Activated T-cell treated with anti-CD3 and anti-CD28 coated beads for 48 hours (primary cell): Measurements from ENCODE around the gene ARRDC1.
"Not testable (repeated sequence)": the region's sequence is repeated elsewhere in the genome, so short reads cannot be mapped to it uniquely, and the experiment has no call there.

Source experiments
- DNase-seq: peaks from one replicate; pipeline ENCODE4 v3.0.0-alpha.2; 2020; ENCODE audit warnings: low read depth

ARRDC1 gene

DNA sequence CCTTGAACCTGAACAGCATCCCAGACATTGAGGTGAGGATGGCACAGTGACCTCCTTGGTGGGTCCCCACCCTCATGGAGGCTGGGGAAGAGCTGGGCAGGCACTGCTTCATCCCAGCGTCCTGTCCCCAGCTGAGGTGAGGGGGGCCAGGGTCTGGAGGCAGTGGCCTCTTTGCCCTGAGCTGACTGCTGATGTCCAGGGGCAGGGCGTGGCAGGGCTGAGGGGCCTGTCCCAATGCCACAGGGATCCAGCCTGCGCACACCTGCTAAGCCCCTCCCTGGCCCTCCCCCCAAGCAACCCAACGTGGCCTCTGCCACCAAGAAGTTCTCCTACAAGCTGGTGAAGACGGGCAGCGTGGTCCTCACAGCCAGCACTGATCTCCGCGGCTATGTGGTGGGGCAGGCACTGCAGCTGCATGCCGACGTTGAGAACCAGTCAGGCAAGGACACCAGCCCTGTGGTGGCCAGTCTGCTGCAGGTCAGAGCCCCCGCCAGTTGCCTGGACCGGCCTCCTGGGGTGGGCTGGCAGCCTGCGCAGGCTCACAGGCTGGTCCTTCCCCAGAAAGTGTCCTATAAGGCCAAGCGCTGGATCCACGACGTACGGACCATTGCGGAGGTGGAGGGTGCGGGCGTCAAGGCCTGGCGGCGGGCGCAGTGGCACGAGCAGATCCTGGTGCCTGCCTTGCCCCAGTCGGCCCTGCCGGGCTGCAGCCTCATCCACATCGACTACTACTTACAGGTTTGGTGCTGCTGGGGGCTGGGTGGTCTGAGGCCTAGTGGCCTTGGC is 8.4 kb downstream of the ARRDC1 start:
- DNase-seq = no peak

DNA sequence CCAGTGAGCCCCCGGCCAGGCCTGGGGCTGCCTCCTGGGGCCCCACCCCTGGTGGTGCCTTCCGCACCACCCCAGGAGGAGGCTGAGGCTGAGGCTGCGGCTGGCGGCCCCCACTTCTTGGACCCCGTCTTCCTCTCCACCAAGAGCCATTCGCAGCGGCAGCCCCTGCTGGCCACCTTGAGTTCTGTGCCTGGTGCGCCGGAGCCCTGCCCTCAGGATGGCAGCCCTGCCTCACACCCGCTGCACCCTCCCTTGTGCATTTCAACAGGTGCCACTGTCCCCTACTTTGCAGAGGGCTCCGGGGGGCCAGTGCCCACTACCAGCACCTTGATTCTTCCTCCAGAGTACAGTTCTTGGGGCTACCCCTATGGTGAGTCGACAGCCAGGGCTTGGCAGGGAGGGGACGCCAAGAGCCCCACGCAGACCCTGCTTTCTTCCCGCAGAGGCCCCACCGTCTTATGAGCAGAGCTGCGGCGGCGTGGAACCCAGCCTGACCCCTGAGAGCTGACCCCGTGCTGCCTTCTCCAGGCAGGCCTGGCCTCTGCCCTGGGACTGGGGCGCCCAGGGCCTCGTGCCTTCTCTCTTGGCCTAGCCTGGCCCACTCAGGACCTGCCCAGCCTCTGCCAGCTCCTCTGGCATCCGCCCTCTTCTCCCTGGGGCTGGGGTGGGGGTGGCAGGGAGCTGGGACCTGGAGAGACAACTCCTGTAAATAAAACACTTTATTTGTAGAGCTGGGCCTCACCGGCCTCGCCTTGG is 9.3 kb downstream of the ARRDC1 start:
- no peak for DNase-seq

DNA sequence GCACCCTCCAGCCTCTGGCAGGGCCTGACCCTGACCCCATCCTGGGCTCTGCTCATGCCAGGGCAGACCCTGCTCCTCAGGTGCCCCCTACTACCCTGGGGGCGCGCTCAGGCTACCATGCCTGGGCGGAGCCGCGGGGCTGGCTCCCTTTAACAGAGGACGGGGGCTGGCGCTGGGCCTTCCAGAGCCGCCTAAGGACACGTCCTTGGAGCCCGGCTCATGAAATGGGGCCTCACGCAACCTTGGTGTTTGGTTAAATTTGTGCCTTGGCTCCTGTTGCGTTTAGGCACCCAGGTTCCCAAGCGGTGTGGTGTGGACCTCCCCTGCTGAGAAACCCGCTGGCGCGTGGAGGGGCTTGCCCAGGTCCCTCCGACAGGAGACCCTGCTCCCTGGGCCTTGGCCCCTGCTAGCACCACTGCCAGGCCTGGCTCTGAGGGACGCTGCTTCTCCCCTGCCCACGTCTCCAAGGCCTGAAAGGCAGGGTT is 9.9 kb downstream of the ARRDC1 start:
- no peak for DNase-seq

DNA sequence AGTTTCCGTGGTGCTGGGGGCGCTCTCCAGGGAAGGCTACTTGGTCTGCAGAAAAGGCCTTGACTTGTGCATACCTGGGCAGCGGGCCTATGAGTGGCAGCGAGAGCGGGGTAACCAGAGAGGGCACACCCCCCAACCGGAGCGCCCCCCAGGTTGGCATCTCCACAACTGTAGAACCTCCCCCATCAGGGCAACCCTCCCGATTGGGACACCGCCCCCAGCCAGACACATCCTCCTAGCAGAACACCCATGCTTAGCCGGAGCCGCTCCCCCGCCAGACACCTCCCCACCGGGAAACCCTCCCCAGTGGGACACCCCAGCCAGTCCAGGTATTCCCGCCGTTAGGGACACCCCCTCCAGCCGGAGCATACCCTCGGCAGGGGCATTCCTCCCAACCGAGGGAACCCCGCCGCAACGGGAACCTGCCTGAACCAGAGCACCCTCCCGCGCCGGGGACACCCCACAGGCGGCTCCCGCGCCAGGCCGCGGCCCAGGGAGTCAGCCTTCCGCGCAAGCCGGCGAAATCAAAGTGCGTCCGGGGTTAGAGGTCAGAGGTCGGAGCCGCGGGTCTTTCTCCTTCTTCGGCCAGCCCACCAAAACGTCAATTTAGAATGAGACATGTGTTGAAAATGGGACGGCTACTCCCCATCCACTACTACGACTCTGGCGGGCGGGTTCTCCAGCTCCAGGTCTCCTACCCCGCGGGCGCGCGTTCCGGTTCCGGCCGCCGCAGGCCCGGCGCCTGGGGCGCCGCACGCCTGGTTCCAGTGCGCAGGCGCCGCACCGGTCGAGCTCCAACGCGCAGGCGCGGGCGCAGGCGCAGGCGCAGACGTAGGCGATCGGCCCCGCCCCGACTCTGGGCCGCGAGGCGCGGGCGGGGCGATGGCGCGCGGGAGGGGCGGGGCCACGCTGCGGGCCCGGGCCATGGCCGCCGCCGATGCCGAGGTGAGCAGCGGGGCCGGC is 12.9 kb downstream of the ARRDC1 start, which contains the start of gene EHMT1:
Gene EHMT1 (plus strand): TSS at position 901 of the 963 bp plus-strand sequence. CDS start 24 bp downstream, at position 925.
- DNase-seq = peak; percentile 94

DNA sequence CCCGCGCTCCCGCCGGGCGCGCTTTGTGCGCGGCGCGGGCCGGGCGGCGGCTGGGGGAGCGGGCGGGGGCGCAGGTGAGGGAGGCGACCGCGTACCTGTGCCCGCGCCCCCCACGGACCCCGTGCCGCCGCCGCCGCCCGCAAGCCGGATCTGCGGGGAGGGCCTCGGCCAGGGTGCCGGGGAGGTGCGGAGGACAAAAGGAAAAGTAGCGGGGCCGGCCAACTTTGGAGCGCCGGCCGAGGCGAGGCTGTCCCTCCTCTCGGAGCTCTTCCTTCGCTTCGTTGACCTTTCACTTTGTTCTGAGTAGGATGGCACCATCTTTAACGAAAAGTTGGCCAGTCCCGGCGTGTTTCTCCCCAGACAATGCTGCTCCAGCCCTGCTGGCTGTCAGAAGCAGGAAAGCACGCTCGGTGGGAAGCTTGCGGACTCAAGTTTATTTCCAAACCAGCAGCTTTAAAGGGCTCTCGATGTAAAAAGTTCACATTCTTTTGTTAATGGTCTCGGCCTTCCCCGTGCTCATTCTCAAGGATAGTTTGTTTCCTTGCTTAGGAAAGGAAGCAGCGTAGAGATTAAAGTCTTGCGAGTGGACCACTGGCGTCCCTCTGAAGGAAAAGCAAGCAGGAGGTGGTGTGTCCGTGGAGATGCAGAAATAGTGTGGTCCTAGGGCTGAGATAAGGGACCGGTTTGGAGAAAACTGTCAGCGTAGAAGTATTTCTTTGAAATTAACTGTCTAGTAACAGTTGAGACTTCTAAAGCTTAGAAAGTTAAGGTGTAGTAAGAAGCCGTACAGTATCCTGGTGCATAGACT is 14.0 kb downstream of the ARRDC1 start:
- DNase-seq = no peak

DNA sequence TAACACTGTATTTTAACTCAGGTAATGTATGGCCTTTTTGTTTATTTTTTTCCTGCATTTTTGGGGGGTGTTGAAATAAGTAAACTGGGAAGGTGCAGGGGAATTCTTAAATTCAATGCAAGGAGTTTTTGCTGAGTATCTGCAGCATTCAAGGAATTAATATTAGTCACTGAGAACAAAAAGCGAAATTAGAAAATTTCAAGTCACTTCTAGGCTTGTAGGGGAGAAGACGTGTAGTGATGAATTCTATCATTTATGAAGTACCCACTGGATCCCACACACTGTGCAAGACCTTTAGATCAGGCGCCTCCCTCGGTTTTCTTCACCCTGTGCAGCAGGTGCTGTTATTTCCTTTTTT is 14.5 kb downstream of the ARRDC1 start:
- no peak for DNase-seq

DNA sequence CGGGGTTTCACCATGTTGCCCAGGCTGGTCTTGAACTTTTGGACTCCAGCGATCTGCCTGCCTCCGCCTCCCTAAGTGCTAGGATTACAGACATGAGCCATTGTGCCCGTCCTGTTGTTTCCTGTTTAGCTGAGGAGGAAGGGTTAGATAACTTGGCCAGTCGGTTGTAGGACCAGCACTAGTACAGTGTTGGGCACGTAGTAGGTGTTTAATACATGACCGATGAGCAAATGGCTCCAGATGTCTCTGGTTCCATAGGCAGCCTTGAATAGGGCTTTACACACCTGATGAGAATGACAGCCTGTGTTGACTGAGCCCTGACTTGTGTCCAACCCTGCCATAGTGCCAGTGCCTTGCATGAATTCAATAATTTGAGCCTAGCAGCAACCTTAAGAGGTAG is 15.1 kb downstream of the ARRDC1 start:
- no peak for DNase-seq

DNA sequence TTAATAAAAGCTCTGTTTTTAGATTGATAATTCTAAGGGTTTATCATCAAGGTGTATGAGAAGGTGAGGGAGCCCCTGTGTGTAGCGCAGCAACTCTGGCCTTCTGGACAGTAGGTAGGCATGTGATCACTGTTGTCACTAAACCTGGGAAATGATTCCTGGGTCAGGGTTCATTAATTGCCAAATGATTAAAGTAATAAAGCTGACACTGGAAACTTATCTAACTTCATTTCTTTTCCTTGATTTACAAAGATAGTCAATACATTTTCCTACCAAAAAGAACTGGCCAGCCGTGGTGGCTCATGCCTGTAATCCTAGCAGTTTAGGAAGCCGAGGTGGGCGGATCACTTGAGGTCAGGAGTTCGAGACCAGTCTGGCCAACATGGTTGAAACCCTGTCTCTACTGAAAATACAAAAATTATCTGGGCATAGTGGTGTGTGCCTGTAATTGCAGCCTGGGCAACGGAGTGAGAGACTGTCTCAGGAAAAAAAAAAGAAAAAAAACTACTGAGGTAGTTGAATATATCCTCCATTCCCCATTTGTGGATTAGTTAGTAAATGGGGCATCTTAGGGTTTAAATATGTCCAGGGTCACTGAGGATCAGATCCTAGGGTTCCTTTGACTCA is 15.8 kb downstream of the ARRDC1 start:
- DNase-seq = no peak

DNA sequence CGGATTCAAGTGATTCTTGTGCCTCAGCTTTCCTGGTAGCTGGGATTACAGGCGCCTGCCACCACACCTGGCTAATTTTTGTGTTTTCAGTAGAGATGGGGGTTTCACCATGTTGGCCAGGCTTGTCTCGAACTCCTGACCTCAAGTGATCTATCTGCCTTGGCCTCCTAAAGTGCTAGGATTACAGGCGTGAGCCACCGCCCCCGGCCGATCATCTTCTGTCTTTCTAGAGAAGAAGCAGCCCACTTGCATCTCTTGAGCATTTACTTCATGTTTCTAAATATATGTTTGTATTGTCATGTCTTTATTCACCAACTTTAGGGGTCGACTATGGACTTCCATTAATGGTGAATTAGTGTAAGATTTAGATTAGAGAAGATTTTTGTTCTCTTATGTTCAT is 16.7 kb downstream of the ARRDC1 start:
- DNase-seq = not testable (repeated sequence)

DNA sequence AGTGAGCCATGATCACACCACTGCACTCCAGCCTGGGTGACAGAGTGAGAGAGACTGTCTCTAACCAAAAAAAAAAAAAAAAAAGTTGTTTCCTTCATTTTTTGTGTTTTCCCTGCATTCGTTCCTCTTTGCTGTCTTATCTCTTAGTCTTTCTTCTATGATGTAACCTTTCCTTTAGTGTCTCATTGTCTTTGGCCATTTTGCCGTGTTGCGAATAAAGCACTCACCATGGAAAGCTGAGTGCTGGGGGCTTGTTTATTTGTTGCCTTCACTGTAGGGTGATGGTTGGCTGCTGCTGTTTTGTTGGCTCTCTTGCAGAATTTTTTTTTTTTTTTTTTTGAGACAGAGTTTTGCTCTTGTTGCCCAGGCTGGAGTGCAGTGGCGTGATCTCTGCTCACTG is 21.0 kb downstream of the ARRDC1 start:
- no peak for DNase-seq

DNA sequence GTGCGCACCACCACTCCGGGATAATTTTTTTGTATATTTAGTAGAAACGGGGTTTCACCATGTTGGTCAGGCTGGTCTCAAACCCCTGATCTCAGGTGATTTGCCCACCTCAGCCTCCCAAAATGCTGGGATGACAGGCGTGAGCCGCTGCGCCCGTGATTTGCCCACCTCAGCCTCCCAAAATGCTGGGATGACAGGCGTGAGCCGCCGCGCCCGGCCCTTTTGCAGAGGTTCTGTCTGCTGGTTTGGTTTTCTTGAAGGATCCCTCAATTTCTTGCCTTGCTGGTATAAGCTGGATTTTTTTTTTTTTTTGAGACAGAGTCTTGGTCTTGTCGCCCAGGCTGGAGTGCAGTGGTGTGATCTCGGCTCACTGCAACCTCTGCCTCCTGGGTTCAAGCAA is 21.9 kb downstream of the ARRDC1 start:
- DNase-seq = not testable (repeated sequence)

DNA sequence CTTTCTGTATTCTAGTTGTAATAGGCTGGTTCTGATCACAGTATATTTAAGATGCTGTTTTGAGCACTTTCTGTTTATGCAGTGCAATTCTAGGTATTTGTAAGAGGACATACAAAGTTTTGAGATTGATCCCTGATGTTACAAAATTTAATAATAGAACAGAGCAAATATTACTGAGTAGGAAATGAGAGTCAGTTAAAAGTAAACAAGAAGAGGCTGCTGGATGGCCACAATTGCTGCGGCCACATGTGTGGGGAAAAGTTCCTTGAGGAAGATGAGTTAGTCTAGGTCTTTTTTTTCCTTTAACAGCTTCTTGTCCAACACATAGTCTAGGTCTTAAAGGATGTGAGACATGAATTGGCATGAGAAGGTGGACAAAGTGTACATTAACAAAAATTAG is 24.6 kb downstream of the ARRDC1 start:
- no peak for DNase-seq

DNA sequence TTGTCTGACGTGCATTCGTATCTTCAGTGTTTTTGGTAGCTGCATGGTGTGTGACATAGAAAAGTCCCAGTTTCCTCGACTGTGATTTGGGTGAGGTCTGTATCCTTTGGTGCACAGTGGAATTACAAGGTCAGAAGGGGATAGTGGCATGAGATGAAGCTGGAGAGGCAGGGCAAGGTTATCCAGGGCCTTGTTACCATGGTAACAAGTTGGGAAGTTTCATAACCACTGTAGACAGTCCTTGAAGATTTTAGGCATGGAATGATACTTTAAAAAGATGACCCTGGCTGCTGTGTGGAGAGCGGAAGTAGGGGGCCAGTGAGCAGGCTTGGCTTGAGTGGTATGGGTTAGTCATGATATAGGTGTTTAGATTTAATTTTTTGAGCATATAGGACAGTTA is 25.2 kb downstream of the ARRDC1 start:
- no peak for DNase-seq

DNA sequence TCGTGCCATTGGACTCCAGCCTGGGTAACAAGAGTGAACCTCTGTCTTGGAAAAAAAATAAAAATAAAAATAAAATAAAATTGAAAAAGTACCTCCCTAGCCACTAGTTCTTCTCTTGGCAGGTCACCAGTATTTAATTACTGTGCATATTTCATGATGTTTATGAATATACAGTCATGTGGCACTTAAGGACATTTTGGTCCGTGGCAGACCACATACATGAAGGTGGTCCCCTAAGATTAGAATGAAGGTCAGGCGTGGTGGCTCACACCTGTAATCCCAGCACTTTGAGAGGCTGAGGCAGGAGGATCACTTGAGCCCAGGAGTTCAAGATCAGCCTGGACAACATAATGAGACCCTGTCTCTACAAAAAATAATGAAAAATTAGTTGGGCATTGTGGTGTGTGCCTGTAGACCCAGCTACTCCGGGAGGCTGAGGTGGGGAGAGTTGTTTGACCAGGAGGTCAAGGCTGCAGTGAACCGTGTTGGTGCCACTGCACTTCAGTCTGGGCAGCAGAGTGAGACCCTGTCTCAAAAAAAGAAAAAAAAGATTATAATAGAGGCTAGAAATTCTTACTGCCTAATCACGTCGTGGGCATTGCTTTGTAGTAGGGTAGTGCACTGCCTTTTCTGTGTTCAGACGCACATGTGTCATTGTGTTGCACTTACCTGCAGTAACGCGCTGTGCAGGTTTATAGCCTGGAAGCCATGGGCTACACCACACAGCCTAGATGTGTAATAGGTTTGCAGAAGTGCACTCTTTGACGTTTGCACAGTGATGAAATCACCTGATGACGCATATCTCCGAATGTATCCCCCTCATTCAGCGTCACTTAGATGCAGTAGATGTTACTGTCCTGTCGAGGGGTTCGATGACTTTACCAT is 26.1 kb downstream of the ARRDC1 start:
- no peak for DNase-seq

DNA sequence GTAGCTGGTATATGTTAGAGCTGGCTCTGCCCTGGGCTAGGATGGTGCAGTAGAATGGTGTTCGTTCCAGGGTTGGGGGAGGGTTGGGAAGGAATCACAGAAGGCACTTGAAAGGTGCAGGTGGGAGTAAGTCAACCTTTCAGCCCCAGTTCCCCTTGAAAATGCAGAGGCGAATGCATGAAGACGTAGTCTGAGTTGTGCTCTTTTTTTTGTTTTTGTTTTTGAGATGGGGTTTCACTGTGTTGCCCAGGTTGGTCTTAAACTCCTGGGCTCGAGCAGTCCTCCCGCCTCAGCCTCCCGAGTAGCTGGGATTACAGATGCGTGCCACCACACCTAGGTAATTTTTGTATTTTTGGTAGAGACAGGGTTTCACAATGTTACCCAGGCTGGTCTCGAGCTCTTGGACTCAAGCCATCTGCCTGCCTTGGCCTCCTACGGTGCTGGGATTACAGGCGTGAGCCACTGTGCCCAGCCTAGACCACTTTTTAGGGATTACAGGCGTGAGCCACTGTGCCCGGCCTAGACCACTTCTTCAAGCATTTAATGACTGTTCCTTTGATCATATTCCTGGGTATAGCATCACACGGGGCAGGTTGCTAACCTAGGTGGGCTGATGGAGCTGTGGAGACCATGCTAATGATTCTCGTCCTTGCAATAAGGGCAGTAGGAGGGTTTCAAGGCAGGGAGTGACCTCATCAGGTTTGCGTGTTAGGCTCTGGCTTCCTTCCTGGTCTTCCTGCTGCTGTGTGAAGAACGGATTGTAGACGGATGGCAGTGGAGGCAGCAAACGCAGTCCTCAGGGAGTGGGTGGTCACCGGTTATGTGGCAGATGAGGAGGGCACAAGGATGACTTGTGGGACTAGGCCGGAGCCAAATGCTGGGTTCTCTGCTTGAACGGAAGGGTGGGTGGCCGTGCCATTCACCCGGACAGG is 27.0 kb downstream of the ARRDC1 start:
- DNase-seq = no peak

DNA sequence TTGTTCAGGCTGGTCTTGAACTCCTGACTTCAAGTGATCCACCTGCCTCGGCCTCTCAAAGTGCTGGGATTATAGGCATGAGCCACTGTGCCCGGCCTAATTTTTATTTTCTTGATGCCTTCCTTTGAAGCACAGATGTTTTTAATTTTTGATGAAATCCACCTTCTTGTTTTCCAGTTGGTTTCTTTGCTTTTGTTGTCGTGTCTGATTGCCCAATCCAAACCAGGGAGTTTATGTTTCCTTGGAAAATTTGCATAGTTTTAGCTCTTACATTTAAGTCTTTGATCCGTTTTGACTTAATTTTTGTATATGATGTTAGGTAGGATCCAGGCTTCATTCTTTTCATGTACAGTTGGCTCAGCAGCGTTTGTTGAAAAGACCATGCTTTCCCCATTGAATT is 28.5 kb downstream of the ARRDC1 start:
- DNase-seq = no peak

DNA sequence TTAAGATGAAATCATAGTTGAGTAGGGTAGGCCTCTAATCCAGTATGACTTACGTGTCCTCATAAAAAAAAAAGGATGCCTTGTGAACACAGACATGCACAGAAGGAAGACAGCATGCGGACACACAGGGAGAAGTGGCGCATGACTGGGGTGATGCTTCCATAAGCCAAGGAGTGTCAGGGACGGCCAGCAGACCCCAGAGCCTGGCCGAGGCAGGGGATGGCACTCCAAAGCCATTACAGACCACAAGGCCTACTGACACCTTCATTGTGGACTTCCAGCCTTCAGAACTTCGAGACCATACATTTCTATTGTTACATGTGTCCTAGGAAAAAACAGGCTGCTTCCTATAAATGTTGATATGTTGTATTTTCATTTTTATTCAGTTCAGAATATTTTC is 33.2 kb downstream of the ARRDC1 start:
- DNase-seq = no peak

DNA sequence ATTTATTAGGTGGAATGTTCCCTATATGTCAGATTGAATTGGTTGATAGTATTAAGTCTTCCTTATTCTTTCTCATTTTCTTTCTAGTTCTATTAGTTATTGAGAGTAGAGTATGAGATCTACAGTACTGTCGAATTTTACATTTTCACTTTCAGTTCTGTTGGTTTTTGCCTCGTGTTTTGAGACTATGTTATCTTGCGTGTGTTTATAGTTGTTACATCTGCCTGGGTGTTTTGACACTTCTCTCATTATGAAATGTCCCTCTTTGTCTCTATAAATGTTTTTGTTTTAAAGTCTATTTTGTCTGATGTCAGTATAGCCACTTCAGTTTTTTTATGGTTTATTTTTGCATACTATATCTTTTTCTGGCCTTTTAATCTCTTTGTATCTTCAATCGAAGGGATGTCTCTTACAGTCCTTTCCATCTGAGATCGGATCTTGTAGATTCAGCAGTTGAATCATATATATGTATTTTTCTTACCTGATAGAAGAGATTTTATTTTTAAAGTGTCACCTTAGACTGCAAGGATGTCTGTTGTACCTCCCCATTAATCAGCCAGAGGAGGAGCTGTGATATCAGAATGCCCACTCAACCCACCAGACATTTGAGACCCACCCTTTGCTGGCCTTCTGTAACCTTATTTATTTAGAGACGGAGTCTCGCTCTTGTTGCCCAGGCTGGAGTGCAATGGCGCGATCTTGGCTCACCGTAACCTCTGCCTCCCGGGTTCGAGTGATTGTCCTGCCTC is 34.0 kb downstream of the ARRDC1 start:
- DNase-seq = no peak
